NOMO-1 treated with DMSO at 0.1 percent for 48 hours (cell line): ENCODE measurements around the gene RNF212.

ENCODE experiments used
- DNase-seq: peaks from one replicate; lab custom pipeline; 2025; ENCODE audit not compliant: unreplicated experiment; lab: John Stamatoyannopoulos, UW

The RNF212 gene

GRCh38 chr4:1038948-1039492, 74.3 kb downstream of the RNF212 start:
- DNase-seq = no peak

DNA sequence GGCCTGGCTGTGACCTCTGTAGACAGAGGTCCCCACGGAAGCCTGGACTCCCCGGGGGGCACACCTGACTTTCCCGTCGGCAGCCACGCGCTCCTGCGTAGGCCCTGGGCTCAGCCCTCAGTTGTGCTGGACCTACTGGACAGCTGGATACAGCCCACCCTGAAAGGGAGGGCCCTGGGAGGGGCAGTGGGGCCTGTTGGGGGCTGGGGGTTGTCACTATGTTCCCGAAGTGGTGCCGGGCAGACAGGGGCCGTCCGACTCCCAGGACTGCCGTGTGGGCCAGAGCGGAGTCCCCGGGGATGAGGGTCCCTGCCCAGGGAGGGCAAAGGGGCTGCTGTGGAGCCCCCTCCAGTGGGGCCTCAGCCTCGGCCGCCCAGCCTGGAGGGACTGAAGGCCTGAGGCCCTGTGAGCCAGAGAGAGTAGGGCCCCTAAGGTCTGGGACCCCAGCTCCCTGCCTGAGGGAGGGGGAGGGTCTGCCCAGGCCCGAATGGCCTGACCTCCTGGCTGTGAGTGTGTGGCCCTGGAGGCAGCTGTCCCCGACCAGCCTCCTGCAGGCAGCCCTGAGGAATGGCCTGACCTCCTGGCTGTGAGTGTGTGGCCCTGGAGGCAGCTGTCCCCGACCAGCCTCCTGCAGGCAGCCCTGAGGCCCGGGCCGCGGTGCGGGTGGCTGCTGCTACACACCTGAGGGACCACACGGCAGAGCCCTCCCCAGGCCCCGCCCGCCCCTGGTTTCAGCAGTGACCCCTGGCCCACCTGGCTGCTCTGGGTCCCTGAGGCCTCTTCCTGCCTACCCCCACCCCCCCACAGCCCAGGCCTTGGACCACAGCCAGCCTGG, 76.2 kb downstream of the RNF212 start:
- no peak for DNase-seq

GRCh38 chr4:1036095-1036494, 77.3 kb downstream of the RNF212 start:
- no peak for DNase-seq

GRCh38 chr4:1035510-1035909, 77.9 kb downstream of the RNF212 start:
- no peak for DNase-seq

DNA sequence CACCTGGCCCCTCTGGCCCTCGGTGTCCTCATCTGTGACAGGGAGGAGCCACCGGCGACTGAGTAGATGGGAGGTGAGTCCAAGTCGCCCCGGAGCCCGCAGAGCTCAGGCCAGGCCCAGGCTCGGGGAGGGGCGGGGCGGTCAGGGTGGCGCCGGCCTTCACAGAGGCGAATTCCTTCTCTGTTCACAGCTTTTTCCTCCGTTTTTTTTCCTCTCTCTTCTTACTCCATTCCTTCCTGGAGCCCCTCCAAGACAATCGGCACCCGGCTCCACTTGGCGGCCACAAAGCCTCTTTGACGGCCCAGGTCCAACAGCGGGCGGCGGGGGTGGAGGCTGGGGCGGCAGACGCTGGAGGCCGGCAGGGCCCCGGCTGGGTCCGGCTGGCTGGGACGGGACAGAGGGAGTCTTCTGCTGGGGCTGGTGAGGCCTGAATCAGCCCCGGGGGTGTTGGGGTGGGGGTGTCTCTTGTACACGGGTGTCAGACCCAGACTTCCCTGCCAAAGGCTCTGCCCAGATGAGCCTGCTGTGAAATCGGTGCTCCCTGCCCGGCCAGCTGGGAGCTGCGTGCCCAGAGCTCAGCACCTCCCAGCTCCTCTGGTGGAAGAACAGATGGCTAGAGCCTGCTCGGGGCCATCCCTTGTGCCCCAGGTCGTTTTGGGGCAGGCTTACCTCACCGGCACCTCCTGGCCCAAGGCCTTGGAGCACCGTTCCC, 79.4 kb downstream of the RNF212 start:
- DNase-seq = no peak

DNA sequence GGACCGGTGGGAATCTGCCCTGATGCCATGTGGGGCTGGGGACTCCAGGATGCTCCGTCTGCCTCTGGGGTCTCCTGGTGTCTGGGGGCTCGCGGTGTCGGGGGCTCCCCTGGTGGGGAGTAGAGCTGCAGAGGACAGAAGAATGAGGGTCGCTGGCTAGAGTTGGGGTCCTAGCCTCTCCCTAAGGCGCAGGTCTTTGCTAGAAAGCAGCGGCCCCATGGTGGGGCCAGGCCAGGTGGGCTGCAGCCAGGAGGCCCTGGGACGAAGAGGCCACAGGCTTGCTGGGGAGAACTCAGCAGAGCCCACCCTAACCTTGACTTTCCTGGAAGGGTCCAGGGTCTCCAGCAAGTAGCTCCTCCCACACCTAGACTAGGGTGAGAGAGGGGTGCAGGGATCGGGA, 80.5 kb downstream of the RNF212 start:
- no peak for DNase-seq

GRCh38 chr4:1031956-1032795, 81.2 kb downstream of the RNF212 start:
- DNase-seq = no peak

- DNase-seq = no peak
Measured at GRCh38 chr4:1031346-1031745, 82.0 kb downstream of the RNF212 start.

DNA sequence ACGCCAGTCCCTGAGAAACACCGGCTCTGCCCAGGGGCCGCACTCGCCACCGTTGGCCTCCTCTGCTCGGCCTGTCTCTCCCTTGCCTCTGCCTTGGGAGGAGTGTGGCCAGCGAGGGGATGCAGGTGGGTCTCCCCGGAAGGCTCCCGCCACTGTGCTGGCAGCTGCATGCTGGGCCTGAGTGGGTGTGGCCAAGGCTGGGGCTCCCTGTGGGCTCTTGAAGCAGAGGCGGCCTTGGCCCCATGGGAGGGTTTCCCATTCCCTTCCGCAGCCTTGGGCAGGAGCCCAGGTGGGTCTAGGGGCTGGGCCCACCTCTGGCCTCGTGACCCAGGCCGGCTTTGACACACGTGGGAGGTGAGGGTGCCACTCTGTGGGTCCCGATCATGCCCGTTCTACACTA, 82.8 kb downstream of the RNF212 start:
- DNase-seq = no peak

GRCh38 chr4:1030031-1030430, 83.3 kb downstream of the RNF212 start:
- DNase-seq = no peak

- no peak for DNase-seq
Measured at GRCh38 chr4:1029529-1029928, 83.8 kb downstream of the RNF212 start.

GRCh38 chr4:1028574-1029220, 84.7 kb downstream of the RNF212 start:
- DNase-seq = no peak

DNA sequence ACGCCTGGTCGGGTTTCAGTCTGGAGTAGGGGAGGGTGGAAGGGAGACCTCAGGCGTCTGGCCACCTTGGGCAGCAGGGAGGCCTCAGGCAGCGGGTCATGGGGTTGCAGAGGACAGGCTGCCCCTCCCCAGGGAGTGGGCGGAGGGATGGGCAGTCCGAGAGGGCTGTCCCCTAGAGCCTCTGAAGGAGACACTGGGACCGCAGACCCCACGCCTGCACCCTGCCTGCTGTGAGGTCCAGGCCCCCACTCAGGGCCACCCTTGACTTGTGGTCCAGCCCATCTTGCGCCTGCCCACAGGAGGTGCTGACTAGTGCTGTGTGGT, 85.5 kb downstream of the RNF212 start:
- no peak for DNase-seq

GRCh38 chr4:1027219-1027914, 86.0 kb downstream of the RNF212 start:
- DNase-seq = no peak

DNA sequence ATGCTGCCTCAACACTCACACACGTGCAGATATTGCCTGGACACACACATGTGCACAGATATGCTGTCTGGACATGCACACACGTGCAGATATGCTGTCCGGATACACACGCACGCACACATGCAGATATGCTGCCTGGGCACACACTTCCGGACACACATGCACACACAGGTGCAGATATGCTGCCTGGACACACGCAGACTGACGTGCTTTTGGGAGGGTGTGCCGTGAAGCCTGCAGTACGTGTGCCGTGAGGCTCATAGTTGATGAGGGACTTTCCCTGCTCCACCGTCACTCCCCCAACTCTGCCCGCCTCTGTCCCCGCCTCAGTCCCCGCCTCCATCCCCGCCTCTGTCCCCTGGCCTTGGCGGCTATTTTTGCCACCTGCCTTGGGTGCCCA, 87.2 kb downstream of the RNF212 start:
- DNase-seq = peak; percentile 11

GRCh38 chr4:1024882-1025545, 88.3 kb downstream of the RNF212 start:
- no peak for DNase-seq

- DNase-seq = no peak
Measured at GRCh38 chr4:1023895-1024740, 89.2 kb downstream of the RNF212 start.

GRCh38 chr4:1023075-1023640, 90.2 kb downstream of the RNF212 start:
- no peak for DNase-seq

- DNase-seq = no peak
Measured at GRCh38 chr4:1022739-1023066, 90.7 kb downstream of the RNF212 start.
